Placental epithelial cell (primary cell): Measurements from ENCODE around the gene COL4A4. TPM values are rescaled to one million over a fixed set of nuclear protein-coding genes. Genes with fewer than 3 reads are reported as not detected.

ENCODE experiments used
- small RNA-seq: library from RNA; depleted of rRNA; stranded (forward); fragments of <200 nt; gene quantifications from one replicate; pipeline ENCODE3, GENCODE V24; 2012
- total RNA-seq: library from RNA; depleted of rRNA; stranded (reverse); fragments of >200 nt; gene quantifications from 2 replicates; pipeline ENCODE4 v1.2.3, GENCODE V29; 2012

COL4A4 gene
- 4.7 and 5.3 TPM in 2 replicates for total RNA-seq

GRCh38 chr2:227163998-227164762 lies at the start of gene COL4A4, which contains the start of gene COL4A3:
Gene COL4A4 (minus strand): TSS chr2:227164205. CDS start chr2:227147483, 16,722 bp downstream.
Gene COL4A3 (plus strand): TSS chr2:227164624. CDS start chr2:227164727, 103 bp downstream.

Small RNAs within 50 kb of the gene (small RNA-seq; reads per million reads assigned to genes)
- not detected for gene RF00554

Other genes with a start within 250 kb of the COL4A4 start
- 0.39 and 0.43 TPM in 2 replicates for gene COL4A3, start 419 bp upstream of the COL4A4 start, total RNA-seq
- gene MFF, start 161.0 kb upstream of the COL4A4 start, total RNA-seq = 45.1 and 46.3 TPM in 2 replicates
- not detected in 2 replicates for gene TM4SF20, start 215.1 kb upstream of the COL4A4 start, total RNA-seq
- gene SCYGR1, start 223.7 kb upstream of the COL4A4 start, total RNA-seq = not detected in 2 replicates